K562 (cell line): Measurements from ENCODE around the gene ARHGAP28. TPM values are rescaled to one million over a fixed set of nuclear protein-coding genes. Genes with fewer than 3 reads are reported as not detected.

Experiments
- ATAC-seq: fragments of 200-7000 bp; cut with Tn5 transposase; 3 replicates; pipeline ENCODE4 v1.9.1; 2020; ENCODE audit warnings: moderate library complexity
- BruUV-seq: library from RNA; stranded (reverse); fragments of 400-500 nt; replicated peaks from 2 replicates; lab custom pipeline; 2021; lab: Mats Ljungman, UMichigan
- CTCF ChIA-PET: fragments of 300-600 bp; formaldehyde crosslinking; extraction: SDS; loops from one replicate; lab custom pipeline; 2021; ENCODE audit warnings: low intra/inter-chr PET ratio; lab: Yijun Ruan, JAX
- POLR2A ChIA-PET: fragments of 300-600, 350-650 bp; sonication (Branson Sonifier 250); formaldehyde crosslinking; extraction: SDS; loops from one replicate; lab custom pipeline; 2021; ENCODE audit warnings: antibody characterized with exemption, inconsistent platforms; lab: Yijun Ruan, JAX
- DNase-seq, 4 experiments: peaks; one replicate each; pipeline versions ENCODE4 v3.0.0 to v3.0.0-alpha.2; 2011 to 2018; ENCODE audit warnings: low spot score in 3 of 4, mixed read lengths in 3 of 4; ENCODE audit errors: extremely low read depth in 1 of 4
- FAIRE-seq: peaks from 2 replicates; lab custom pipeline; 2011; peaks lifted over from hg19 to GRCh38; lab: Jason Lieb, UNC
- H2AFZ ChIP-seq: 2 replicates; pipeline ENCODE4 v1.6.0; 2011; ENCODE audit warnings: low read depth, low read length, control low read depth, inconsistent platforms
- H3K27ac ChIP-seq: fragments of 200-600 bp; 3 replicates; pipeline ENCODE4 v1.8.0; 2011; ENCODE audit warnings: low read depth, mild to moderate bottlenecking, control low read depth, inconsistent platforms, low read length, moderate library complexity, mixed read lengths; ENCODE audit errors: extremely low read depth
- H3K27me3 ChIP-seq, 2 experiments: fragments of 300-600 bp in 1 of 2; 2 replicates in 1 of 2; 3 replicates in 1 of 2; pipeline versions ENCODE4 v1.6.0 to v1.8.0; 2011; ENCODE audit warnings: inconsistent platforms in 2 of 2, low read length in 2 of 2, mild to moderate bottlenecking in 1 of 2, mixed read lengths in 1 of 2, moderate library complexity in 1 of 2; ENCODE audit not compliant: control insufficient read depth in 2 of 2, insufficient read depth in 2 of 2
- H3K36me3 ChIP-seq: fragments of 300-600 bp; 3 replicates; pipeline ENCODE4 v1.8.0; 2011; ENCODE audit warnings: mild to moderate bottlenecking, low read length, inconsistent platforms; ENCODE audit not compliant: control insufficient read depth, insufficient read depth
- H3K4me1 ChIP-seq, 2 experiments: fragments of 200-600 bp in 1 of 2; replicated peaks in 1 of 2; 2 replicates in 1 of 2; 3 replicates in 1 of 2; pipeline versions ENCODE4 v1.5.1 to v1.8.0; 2011; ENCODE audit warnings: inconsistent platforms in 2 of 2, low read length in 2 of 2, mild to moderate bottlenecking in 1 of 2, mixed read lengths in 1 of 2, moderate library complexity in 1 of 2; ENCODE audit not compliant: control insufficient read depth in 2 of 2, insufficient read depth in 2 of 2
- H3K4me2 ChIP-seq: 2 replicates; pipeline ENCODE4 v1.6.1; 2011; ENCODE audit warnings: low read length, control low read depth, inconsistent platforms, mixed read lengths; ENCODE audit not compliant: insufficient read depth
- H3K4me3 ChIP-seq: fragments of 200-600 bp; sonication (generic), shearing (Covaris generic); 2 replicates; pipeline ENCODE4 v1.5.1; 2016; ENCODE audit warnings: control low read depth, inconsistent platforms
- H3K79me2 ChIP-seq: fragments of 200-600 bp; 3 replicates; pipeline ENCODE4 v1.8.0; 2011; ENCODE audit warnings: low read length, inconsistent platforms; ENCODE audit not compliant: control insufficient read depth, insufficient read depth
- H3K9ac ChIP-seq, 2 experiments: 2 replicates each; pipeline versions ENCODE4 v1.6.0 to v1.6.1; 2011; ENCODE audit warnings: low read depth in 2 of 2, low read length in 2 of 2, control low read depth in 1 of 2, inconsistent platforms in 1 of 2, mild to moderate bottlenecking in 1 of 2, mixed read lengths in 1 of 2; ENCODE audit not compliant: insufficient read depth in 1 of 2
- H3K9me1 ChIP-seq: one replicate; pipeline ENCODE4 v1.6.0; 2011; ENCODE audit warnings: inconsistent platforms, mild to moderate bottlenecking, low read length, moderate library complexity; ENCODE audit not compliant: control insufficient read depth, insufficient read depth
- H3K9me3 ChIP-seq: replicated peaks from 2 replicates; pipeline ENCODE4 v1.5.1; 2011; ENCODE audit warnings: low read depth, low read length, inconsistent platforms; ENCODE audit not compliant: control insufficient read depth, insufficient read depth
- H4K20me1 ChIP-seq: replicated peaks from 2 replicates; pipeline ENCODE4 v1.6.1; 2011; ENCODE audit warnings: low read length, inconsistent platforms, mixed read lengths; ENCODE audit not compliant: control insufficient read depth, insufficient read depth
- ARHGAP35 ChIP-seq: fragments of 450-650 bp; IDR thresholded peaks from 2 replicates; pipeline ENCODE4 v1.6.1; 2018; ENCODE audit not compliant: partially characterized antibody
- EHMT2 ChIP-seq: fragments of 450-650 bp; IDR thresholded peaks from 2 replicates; pipeline ENCODE4 v1.6.1; 2018; ENCODE audit warnings: antibody characterized with exemption
- FOXM1 ChIP-seq, 2 experiments: fragments of 450-650 bp in 1 of 2; sonication (generic) in 1 of 2; formaldehyde crosslinking in 1 of 2; IDR thresholded peaks; 2 replicates each; pipeline versions ENCODE4 v1.6.1 to v1.9.0; 2017 to 2022; ENCODE audit warnings: low read depth in 2 of 2, mild to moderate bottlenecking in 2 of 2, missing genetic modification reagents in 1 of 2, moderate library complexity in 1 of 2
- JUNB ChIP-seq: fragments of 450-650 bp; formaldehyde crosslinking; conservative IDR thresholded peaks from 2 replicates; pipeline ENCODE4 v1.4.0; 2020; ENCODE audit warnings: mild to moderate bottlenecking
- KDM1A ChIP-seq, 2 experiments: fragments of 450-650 bp; IDR thresholded peaks; 2 replicates each; pipeline ENCODE4 v1.6.1; 2016; ENCODE audit warnings: mild to moderate bottlenecking in 2 of 2
- MTA2 ChIP-seq: fragments of 450-650 bp; IDR thresholded peaks from 2 replicates; pipeline ENCODE4 v1.6.1; 2016; ENCODE audit warnings: low read depth
- MYBL2 ChIP-seq, 2 experiments: fragments of 450-650 bp in 1 of 2; sonication (generic) in 1 of 2; formaldehyde crosslinking in 1 of 2; IDR thresholded peaks; 2 replicates each; pipeline versions ENCODE4 v1.6.1 to v1.8.1; 2017 to 2022; ENCODE audit warnings: borderline replicate concordance in 1 of 2, inconsistent platforms in 1 of 2, low read depth in 1 of 2, mild to moderate bottlenecking in 1 of 2, missing genetic modification reagents in 1 of 2, moderate library complexity in 1 of 2
- POU5F1 ChIP-seq: fragments of 150-350 bp; IDR thresholded peaks from 2 replicates; pipeline ENCODE4 v1.6.1; 2014; ENCODE audit warnings: borderline replicate concordance, low read length, low read depth, mild to moderate bottlenecking; ENCODE audit not compliant: partially characterized antibody
- SMAD3 ChIP-seq: fragments of 450-650 bp; formaldehyde crosslinking; conservative IDR thresholded peaks from 2 replicates; pipeline ENCODE4 v1.4.0; 2020; ENCODE audit warnings: mild to moderate bottlenecking
- TEAD1 ChIP-seq, 2 experiments: fragments of 450-650 bp in 1 of 2; sonication (generic) in 1 of 2; formaldehyde crosslinking; IDR thresholded peaks; 2 replicates each; pipeline versions ENCODE4 v1.4.0 to v1.8.0; 2020 to 2022; ENCODE audit warnings: mild to moderate bottlenecking in 2 of 2, missing genetic modification reagents in 1 of 2
- XRCC4 ChIP-seq: IDR thresholded peaks from one replicate; pipeline ENCODE4 v1.6.1; 2011; ENCODE audit not compliant: insufficient read depth, insufficient read length; ENCODE audit errors: extremely low read depth
- ZBTB7A ChIP-seq: IDR thresholded peaks from 2 replicates; pipeline ENCODE4 v1.6.1; 2011; ENCODE audit warnings: low read depth, mild to moderate bottlenecking, low read length, moderate library complexity, borderline replicate concordance; ENCODE audit not compliant: control insufficient read depth
- ZNF239 ChIP-seq: fragments of 250-450 bp; sonication (Bioruptor Pico); IDR thresholded peaks from 2 replicates; pipeline ENCODE4 v1.4.0; 2020; ENCODE audit warnings: mild to moderate bottlenecking
- ZNF699 ChIP-seq: fragments of 250-450 bp; sonication (Bioruptor Pico); IDR thresholded peaks from 2 replicates; pipeline ENCODE4 v1.8.0; 2021; ENCODE audit warnings: mild to moderate bottlenecking, moderate library complexity; ENCODE audit not compliant: insufficient replicate concordance
- in situ Hi-C: fragments of 300-500 bp; cut with MboI; formaldehyde crosslinking; loops from 4 replicates; pipeline ENCODE4 v1.15.0; 2018; ENCODE audit warnings: inconsistent platforms, mixed read lengths
- intact Hi-C: fragments of 100-400 bp; cut with micrococcal nuclease; formaldehyde crosslinking; loops from 2 replicates; pipeline ENCODE4 v1.14.2; 2022
- polyA plus RNA-seq, 8 experiments: library from polyadenylated mRNA; depleted of rRNA in 4 of 8; stranded (reverse) in 5 of 8; unstranded in 3 of 8; fragments of >200 nt; fragmentation: Nextera tagmentation in 2 of 8; fragmentation: Illumina TruSeq in 1 of 8; extraction: Ambion mirVana in 2 of 8; extraction: Trizol in 1 of 8; gene quantifications; 2 replicates each; pipeline versions ENCODE4 v1.2.1 to v1.2.3, GENCODE V29; 2011 to 2014; ENCODE audit warnings: inconsistent platforms in 1 of 8, missing spikeins in 1 of 8
- total RNA-seq, 7 experiments: library from RNA; depleted of rRNA in 6 of 7; stranded (reverse); fragments of >200 nt in 6 of 7; fragmentation: Illumina TruSeq in 2 of 7; extraction: Trizol in 2 of 7; gene quantifications; 2 replicates each; pipeline versions ENCODE4 v1.2.1 to v1.2.3, GENCODE V29; 2011 to 2021; ENCODE audit warnings: low replicate concordance in 1 of 7
- TF ChIP-seq, protein P1 (sequence below): sonication (generic); formaldehyde crosslinking; IDR thresholded peaks from 2 replicates; pipeline ENCODE4 v1.8.0; 2022; ENCODE audit warnings: mild to moderate bottlenecking, missing genetic modification reagents, borderline replicate concordance
- TF ChIP-seq, protein P2 (sequence below), 3 experiments: IDR thresholded peaks in 2 of 3; conservative IDR thresholded peaks in 1 of 3; 2 replicates each; pipeline ENCODE4 v1.5.1; 2011 to 2012; ENCODE audit warnings: low read length in 3 of 3, mild to moderate bottlenecking in 3 of 3, control low read depth in 2 of 3, improper control_type of control experiment in 1 of 3, inconsistent platforms in 1 of 3, low read depth in 1 of 3, mixed read lengths in 1 of 3, moderate library complexity in 1 of 3; ENCODE audit not compliant: insufficient read depth in 2 of 3

The ARHGAP28 gene
- total and polyA plus RNA-seq, 9 of the 15 experiments (the other 6 are each of a cell fraction or from before 2014, with no cell fraction given) = 0.93 to 5.9 (median 5.0) TPM

DNA sequence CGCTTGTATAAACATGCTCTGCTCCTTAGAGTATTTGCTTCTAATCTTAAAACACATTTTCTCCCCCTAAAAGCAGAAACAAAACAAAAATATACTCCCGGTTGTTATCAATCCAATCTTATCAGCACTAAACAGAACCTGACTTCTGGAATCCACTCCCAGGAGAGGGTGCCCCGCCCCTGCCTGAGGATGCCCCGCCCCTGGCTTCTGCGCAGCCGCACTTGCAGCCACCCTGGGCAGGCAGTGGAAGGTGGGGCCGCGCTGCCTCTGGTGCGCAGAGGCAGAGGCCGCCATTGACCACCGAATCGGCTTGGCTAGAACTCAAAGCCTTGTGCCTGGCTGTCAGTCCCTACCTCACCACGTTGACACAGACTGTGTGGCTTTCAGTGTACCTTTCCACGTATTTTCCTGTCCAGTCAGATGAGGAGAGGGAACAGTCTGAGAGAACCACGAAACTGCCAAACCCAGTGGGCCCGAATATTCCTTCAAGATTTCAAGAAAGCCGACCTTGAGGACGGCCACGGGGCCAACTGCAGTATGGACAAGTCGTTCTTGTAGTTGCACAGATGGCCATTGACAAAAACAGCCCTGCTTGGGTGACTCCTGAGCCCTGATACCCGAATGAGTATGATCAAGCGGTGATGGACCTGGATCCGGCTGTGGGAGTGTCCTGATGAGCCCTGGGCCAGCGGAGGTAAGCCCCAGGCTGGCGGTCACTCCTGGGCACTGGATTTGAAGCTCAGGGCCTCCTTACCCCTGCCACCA, 46.2 kb upstream of the ARHGAP28 start (continued):
- TF ChIP-seq, protein P1, sequence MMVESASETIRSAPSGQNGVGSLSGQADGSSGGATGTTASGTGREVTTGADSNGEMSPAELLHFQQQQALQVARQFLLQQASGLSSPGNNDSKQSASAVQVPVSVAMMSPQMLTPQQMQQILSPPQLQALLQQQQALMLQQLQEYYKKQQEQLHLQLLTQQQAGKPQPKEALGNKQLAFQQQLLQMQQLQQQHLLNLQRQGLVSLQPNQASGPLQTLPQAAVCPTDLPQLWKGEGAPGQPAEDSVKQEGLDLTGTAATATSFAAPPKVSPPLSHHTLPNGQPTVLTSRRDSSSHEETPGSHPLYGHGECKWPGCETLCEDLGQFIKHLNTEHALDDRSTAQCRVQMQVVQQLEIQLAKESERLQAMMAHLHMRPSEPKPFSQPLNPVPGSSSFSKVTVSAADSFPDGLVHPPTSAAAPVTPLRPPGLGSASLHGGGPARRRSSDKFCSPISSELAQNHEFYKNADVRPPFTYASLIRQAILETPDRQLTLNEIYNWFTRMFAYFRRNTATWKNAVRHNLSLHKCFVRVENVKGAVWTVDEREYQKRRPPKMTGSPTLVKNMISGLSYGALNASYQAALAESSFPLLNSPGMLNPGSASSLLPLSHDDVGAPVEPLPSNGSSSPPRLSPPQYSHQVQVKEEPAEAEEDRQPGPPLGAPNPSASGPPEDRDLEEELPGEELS (CRISPR knock-in tag) = 0 out of 2 replicates have a peak, but pooled peaks have one; percentile 55
- TF ChIP-seq EHMT2 (peak; percentile 83), TEAD1 (CRISPR knock-in tag; IDR thresholded peaks at IDR 0.05) (0 out of 4 replicates have a peak, but pooled peaks of 1 of the 2 experiments have one; percentile 25)
- TF ChIP-seq, protein P2, sequence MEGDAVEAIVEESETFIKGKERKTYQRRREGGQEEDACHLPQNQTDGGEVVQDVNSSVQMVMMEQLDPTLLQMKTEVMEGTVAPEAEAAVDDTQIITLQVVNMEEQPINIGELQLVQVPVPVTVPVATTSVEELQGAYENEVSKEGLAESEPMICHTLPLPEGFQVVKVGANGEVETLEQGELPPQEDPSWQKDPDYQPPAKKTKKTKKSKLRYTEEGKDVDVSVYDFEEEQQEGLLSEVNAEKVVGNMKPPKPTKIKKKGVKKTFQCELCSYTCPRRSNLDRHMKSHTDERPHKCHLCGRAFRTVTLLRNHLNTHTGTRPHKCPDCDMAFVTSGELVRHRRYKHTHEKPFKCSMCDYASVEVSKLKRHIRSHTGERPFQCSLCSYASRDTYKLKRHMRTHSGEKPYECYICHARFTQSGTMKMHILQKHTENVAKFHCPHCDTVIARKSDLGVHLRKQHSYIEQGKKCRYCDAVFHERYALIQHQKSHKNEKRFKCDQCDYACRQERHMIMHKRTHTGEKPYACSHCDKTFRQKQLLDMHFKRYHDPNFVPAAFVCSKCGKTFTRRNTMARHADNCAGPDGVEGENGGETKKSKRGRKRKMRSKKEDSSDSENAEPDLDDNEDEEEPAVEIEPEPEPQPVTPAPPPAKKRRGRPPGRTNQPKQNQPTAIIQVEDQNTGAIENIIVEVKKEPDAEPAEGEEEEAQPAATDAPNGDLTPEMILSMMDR (IDR thresholded peaks at IDR 0.05 in 2 of 3, conservative IDR thresholded peaks at IDR 0.05 in 1 of 3; ENCODE audit: insufficient read depth in 2 of 3, low read depth in 1 of 3, low read length in 3 of 3) = peak in 2 of 3 experiments; percentile 38 to 51; a peak in 4 of 6 replicates
- TF ChIP-seq, all 486 proteins: peak for 128

DNA sequence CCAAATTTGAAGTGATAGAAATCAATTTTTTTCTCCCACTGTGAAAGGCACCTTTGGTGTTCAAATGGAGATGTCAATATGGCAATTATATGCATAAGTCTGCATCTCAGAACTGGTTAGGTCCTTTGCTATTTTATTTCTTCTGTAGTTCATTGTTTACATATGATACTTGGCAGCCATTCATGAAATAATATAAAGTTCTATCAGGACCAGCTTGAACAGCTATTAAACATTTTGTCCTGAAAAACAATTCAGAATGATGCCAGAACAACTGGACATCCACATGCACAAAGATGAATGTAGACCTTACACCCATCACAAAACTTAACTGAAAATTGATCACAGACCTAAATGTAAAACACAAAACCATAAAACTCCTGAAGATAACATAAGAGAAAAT, 41.8 kb upstream of the ARHGAP28 start:
- no peak for FAIRE-seq
- BruUV-seq = no TSS peak
- intact Hi-C loops (loop anchor here (10.0 kb wide), 1 partner anchor 1393 kb away; the partner anchor contains the start of gene ZBTB14), in situ Hi-C loops (no loop called here)
- ChIA-PET CTCF (no interaction called here), POLR2A (no interaction called here)
- Histone ChIP-seq H3K9ac (no peak overlapping the region), H3K27ac (no peak overlapping the region), H4K20me1 (no peaks in the 10 kb centered on the region), H3K4me2 (no peak overlapping the region), H3K9me3 (no peaks in the 10 kb centered on the region), H3K4me3 (no peak overlapping the region), H3K36me3 (no peaks in the 10 kb centered on the region), H3K79me2 (peaks cover 15% of the 10 kb centered on the region), H3K4me1 (peaks cover 6 to 24% of the 10 kb centered on the region in 2 experiments; a peak in 3 of 5 replicates), H3K27me3 (no peaks in the 10 kb centered on the region), H2AFZ (no peak overlapping the region), H3K9me1 (no peaks in the 10 kb centered on the region)
- DNase-seq = no peak
- ATAC-seq = no peak
- TF ChIP-seq MTA2 = no peak
- no peak for TF ChIP-seq ZNF699 (CRISPR knock-in tag)
- TF ChIP-seq ZBTB7A = no peak
- no peak for TF ChIP-seq JUNB (CRISPR knock-in tag)
- no peak for TF ChIP-seq FOXM1 (IDR thresholded peaks at IDR 0.05; ENCODE audit: low read depth)
- TF ChIP-seq FOXM1 (CRISPR knock-in tag; IDR thresholded peaks at IDR 0.05; ENCODE audit: low read depth) = no peak
- TF ChIP-seq SMAD3 (CRISPR knock-in tag) = no peak
- no peak for TF ChIP-seq XRCC4
- TF ChIP-seq KDM1A (IDR thresholded peaks at IDR 0.05) = no peak
- no peak for TF ChIP-seq ARHGAP35
- no peak for TF ChIP-seq POU5F1
- no peak for TF ChIP-seq ZNF239
- TF ChIP-seq MYBL2 (IDR thresholded peaks at IDR 0.05; ENCODE audit: low read depth) = no peak
- TF ChIP-seq MYBL2 (CRISPR knock-in tag; IDR thresholded peaks at IDR 0.05; ENCODE audit: borderline replicate concordance) = no peak
